Neural crest cell (in vitro differentiated cells): ENCODE measurements around the gene CCDC116. TPM values are rescaled to one million over a fixed set of nuclear protein-coding genes. Genes with fewer than 3 reads are reported as not detected.
"Not testable (repeated sequence)": the region's sequence is repeated elsewhere in the genome, so short reads cannot be mapped to it uniquely, and the experiment has no call there.

Experiments
- DNase-seq: peaks from one replicate; pipeline ENCODE4 v3.0.0; 2021; ENCODE audit warnings: low read depth, mixed read lengths, low spot score
- H3K27ac Mint-ChIP-seq: one replicate; pipeline ENCODE4 v1.8.0; 2021; ENCODE audit warnings: mild to moderate bottlenecking, mixed read lengths; ENCODE audit not compliant: unreplicated experiment
- H3K27me3 Mint-ChIP-seq: 2 replicates; pipeline ENCODE4 v1.8.0; 2021; ENCODE audit warnings: low read depth, mild to moderate bottlenecking, mixed read lengths
- H3K36me3 Mint-ChIP-seq: 2 replicates; pipeline ENCODE4 v1.8.0; 2021; ENCODE audit warnings: low read depth, mild to moderate bottlenecking, mixed read lengths
- H3K4me1 Mint-ChIP-seq: 2 replicates; pipeline ENCODE4 v1.8.0; 2021; ENCODE audit warnings: mixed read lengths
- H3K4me3 Mint-ChIP-seq: one replicate; pipeline ENCODE4 v1.8.0; 2021; ENCODE audit warnings: mild to moderate bottlenecking, mixed read lengths
- H3K9me3 Mint-ChIP-seq: 2 replicates; pipeline ENCODE4 v1.8.0; 2021; ENCODE audit warnings: mixed read lengths
- CTCF ChIP-seq: fragments of 200-600 bp; sonication (generic); conservative IDR thresholded peaks from 2 replicates; pipeline ENCODE4 v1.5.0; 2021; ENCODE audit warnings: antibody characterized with exemption, mild to moderate bottlenecking
- total RNA-seq: library from RNA; stranded (reverse); gene quantifications from 2 replicates; pipeline ENCODE4 v1.2.1, GENCODE V29; 2021

The CCDC116 gene
- total RNA-seq, 1 donor from 2014 or later = 1.3 TPM

- Mint-ChIP-seq H3K9me3 (no peaks in the 10 kb centered on the region), H3K4me1 (peaks cover 12% of the 10 kb centered on the region), H3K27ac (peak overlapping the region; percentile 52), H3K4me3 (no peak overlapping the region), H3K36me3 (peaks cover 18% of the 10 kb centered on the region), H3K27me3 (no peaks in the 10 kb centered on the region)
- TF ChIP-seq CTCF = no peak
- no peak for DNase-seq
Observed at GRCh38 chr22:21590809-21591641, 41.5 kb upstream of the CCDC116 start.

DNA sequence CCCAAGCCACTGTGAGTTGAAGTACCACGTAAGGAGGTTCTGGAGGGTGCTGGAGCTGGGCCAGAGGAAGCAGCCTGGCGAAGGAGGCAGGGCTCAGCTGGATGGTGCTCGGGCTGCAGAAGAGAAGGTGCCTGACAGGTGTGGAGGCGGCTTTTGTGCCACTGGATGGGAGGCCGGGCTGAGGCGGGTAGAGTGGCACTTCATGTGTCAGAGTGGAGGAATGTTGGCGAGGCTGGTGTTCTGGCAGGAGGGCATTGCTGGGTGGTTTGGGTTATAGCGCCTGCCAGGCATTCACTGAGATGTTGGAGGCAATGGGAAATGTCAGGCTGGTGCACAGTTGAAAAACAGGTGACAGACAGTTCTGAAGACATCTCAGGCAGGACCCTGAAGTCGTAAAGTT, 40.9 kb upstream of the CCDC116 start:
- TF ChIP-seq CTCF = no peak
- Mint-ChIP-seq H3K36me3 (peaks cover 18% of the 10 kb centered on the region), H3K9me3 (no peaks in the 10 kb centered on the region), H3K4me1 (peaks cover 12% of the 10 kb centered on the region), H3K27ac (peak overlapping the region; percentile 52), H3K4me3 (no peak overlapping the region), H3K27me3 (no peaks in the 10 kb centered on the region)
- DNase-seq = no peak

DNA sequence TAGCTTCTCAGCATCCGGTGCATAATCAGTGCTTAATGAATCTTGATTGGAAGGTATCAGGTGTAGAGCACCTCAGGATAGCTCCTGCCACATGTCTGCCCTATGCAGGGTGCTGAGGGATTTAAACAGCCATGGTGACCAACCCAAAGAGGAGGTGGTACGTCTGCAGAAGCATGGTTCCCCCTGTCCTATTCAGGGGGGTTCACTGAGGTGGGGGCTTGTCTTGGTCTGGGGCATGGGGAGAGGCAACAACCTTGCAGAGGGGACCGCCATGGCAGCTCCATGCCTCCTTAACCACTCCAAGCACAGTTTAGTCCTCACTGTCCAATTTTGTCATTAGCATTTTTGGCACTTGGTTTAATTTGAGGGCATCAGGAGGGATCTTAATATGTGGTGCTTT, 40.1 kb upstream of the CCDC116 start:
- Mint-ChIP-seq H3K9me3 (no peaks in the 10 kb centered on the region), H3K4me3 (no peak overlapping the region), H3K27me3 (no peaks in the 10 kb centered on the region), H3K4me1 (peaks cover 12% of the 10 kb centered on the region), H3K27ac (no peak overlapping the region), H3K36me3 (peaks cover 18% of the 10 kb centered on the region)
- TF ChIP-seq CTCF = no peak
- no peak for DNase-seq

GRCh38 chr22:21593406-21594232, 38.9 kb upstream of the CCDC116 start:
- Mint-ChIP-seq H3K4me1 (peaks cover 5% of the 10 kb centered on the region), H3K27me3 (no peaks in the 10 kb centered on the region), H3K27ac (no peak overlapping the region), H3K36me3 (peaks cover 20% of the 10 kb centered on the region), H3K4me3 (no peak overlapping the region), H3K9me3 (no peaks in the 10 kb centered on the region)
- peak; percentile 11 for DNase-seq
- peak; percentile 48 for TF ChIP-seq CTCF

GRCh38 chr22:21594865-21595452, 37.6 kb upstream of the CCDC116 start:
- Mint-ChIP-seq H3K9me3 (no peaks in the 10 kb centered on the region), H3K4me3 (no peak overlapping the region), H3K36me3 (peaks cover 23% of the 10 kb centered on the region), H3K4me1 (peaks cover 5% of the 10 kb centered on the region), H3K27me3 (no peaks in the 10 kb centered on the region), H3K27ac (no peak overlapping the region)
- no peak for TF ChIP-seq CTCF
- DNase-seq = no peak

DNA sequence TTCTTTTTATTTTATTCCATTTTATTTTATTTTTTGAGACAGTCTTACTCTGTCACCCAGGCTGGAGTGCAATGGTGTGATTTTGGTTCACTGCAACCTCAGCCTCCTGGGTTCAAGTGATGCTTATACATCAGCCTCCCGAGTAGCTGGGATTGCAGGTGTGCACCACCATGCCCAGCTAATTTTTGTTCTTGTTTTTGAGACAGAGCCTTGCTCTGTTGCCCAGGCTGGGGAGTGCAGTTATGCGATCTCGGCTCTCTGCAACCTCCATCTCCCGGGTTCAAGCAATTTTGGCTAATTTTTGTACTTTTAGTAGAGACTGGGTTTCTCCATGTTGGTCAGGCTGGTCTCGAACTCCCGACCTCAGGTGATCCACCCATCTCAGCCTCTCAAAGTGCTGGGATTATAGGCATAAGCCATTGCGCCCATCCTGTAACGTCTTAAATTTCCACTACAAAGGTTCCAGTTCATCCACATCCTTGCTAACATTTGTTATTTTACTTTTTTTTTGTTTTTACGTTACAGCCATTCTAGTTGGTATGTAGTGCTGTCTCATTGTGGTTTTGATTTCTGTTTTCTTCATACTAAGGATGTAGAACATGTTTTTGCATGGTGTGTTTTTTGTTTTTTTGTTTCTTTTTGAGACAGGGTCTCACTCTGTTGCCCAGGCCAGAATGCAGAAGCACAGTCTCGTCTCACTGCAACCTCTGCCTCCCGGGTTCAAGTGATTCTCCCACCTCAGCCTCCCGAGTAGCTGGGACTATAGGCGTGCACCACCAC, 36.0 kb upstream of the CCDC116 start:
- H3K4me1 Mint-ChIP-seq, H3K27me3 Mint-ChIP-seq, H3K4me3 Mint-ChIP-seq, H3K27ac Mint-ChIP-seq, DNase-seq, H3K9me3 Mint-ChIP-seq: not testable (repeated sequence)
- peaks cover 23% of the 10 kb centered on the region for H3K36me3 Mint-ChIP-seq
